ENCODE measurements around the gene TMEM41A.

DNA sequence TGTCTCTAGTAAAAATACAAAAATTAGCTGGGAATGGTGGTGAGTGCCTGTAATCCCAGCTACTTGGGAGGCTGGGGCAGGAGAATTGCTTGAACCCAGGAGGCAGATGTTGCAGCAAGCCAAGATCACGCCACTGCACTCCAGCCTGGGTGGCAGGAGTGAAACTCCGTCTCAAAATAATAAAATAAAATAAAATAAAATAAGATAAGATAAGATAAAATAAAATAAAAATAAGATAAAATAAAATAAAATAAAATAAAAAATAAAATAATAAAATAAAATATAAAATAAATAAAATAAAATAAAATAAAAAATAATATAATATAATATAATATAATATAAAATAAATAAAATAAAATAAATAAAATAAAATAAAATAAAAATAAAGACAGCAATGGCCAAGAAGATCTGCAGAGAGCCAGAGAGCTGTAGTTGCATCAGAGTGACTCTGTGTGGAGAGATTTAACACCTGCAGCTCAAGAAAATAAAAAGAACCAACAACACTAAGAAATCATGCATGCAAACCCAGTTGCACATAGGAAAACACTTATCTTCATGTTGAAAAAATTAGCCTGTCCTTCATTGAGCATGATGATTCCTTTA lies 27.6 kb upstream of the TMEM41A start:
- TF ChIP-seq CTCF (IDR thresholded peaks at IDR 0.05 in 8 of 11, conservative IDR thresholded peaks at IDR 0.05 in 3 of 11): no peak
- TF ChIP-seq POLR2AphosphoS5 (IDR thresholded peaks at IDR 0.05): no peak
